A549 treated with dexamethasone at 1 μM for 4 hours (cell line): Measurements from ENCODE around the gene IQSEC3. TPM values are rescaled to one million over a fixed set of nuclear protein-coding genes. Genes with fewer than 3 reads are reported as not detected.

ENCODE experiments used
- total RNA-seq: library from RNA; stranded (reverse); fragments of 200-300 nt; extraction: Qiagen RNA extraction; gene quantifications from 5 replicates; pipeline ENCODE4 v1.2.3, GENCODE V29; 2022

The IQSEC3 gene
- total RNA-seq, result 0.01 to 0.11 TPM (median 0.02 TPM) in 5 replicates

DNA sequence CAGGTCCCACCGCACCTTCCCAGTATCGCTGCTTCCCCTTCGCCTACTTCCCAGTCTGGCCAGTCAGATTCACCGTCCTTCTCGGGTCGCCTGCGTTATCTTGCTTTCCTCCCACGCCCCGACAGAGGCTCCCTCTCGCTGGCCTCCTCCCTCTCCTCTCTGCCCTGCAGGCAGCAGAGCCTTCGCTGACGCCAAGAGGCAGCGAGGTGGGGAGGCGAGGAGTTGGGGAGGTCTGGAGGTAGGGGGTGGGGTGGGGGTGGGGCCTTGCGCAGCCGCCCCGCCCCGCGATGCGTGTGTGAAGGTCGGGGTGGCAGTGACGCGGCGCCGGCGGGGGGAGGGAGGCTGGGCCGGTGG lies at the start of gene IQSEC3:
IQSEC3 (plus strand) TSS at position 340 of the 354 bp plus-strand sequence. CDS start 116 bp downstream, outside the sequence.

DNA sequence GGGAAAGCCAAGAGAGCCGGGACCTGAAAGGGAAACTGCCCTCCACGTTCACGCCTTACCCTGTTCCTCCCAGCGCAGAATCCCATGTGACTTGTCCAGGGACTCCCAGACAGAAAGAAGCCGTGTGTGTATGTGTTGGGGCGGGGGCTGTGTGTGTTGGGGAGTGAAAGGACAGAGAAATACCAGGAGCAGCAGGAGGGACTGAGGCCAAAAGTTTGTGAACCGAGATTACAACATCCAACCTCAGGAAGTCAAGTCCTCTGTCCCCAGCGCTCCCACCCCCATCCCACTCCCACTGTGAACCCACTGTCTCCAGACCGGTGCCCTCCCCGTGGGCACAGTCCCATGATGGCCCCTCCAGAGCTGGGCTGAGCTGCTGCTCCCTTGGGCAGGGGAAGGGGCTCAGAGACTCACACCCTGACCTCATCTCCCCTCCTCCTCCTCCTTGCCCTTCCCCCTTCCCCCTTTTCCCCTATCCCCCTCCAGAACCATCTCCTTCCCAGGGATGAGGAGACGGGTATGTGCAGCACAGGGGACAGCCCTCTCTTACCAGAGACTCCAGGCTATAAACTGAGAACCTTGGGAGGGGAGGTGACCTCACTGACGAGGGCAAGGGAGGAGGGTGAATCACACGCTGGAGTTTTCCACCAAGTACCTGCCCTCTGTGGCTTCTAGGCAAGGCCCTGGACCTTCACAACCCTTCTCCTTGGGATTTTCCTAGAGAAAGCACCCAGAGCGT lies 147.6 kb downstream of the IQSEC3 start, which contains the start of gene SLC6A12:
SLC6A12 (minus strand) TSS at position 155 of the 739 bp plus-strand sequence. CDS start 4,171 bp downstream, outside the sequence.

Other genes with a start within 250 kb of the IQSEC3 start
- 0.99 to 1.5 TPM (median 1.2 TPM) in 5 replicates for gene SLC6A12, start 147.4 kb downstream of the IQSEC3 start, total RNA-seq
- gene SLC6A13, start 196.1 kb downstream of the IQSEC3 start, total RNA-seq, result 0.16 to 0.47 TPM (median 0.24 TPM) in 5 replicates